ENCODE data around the gene NEURL1B.
A peak's percentile ranks its signal among the peaks of the same experiment; 100 is the strongest.

The NEURL1B gene

DNA sequence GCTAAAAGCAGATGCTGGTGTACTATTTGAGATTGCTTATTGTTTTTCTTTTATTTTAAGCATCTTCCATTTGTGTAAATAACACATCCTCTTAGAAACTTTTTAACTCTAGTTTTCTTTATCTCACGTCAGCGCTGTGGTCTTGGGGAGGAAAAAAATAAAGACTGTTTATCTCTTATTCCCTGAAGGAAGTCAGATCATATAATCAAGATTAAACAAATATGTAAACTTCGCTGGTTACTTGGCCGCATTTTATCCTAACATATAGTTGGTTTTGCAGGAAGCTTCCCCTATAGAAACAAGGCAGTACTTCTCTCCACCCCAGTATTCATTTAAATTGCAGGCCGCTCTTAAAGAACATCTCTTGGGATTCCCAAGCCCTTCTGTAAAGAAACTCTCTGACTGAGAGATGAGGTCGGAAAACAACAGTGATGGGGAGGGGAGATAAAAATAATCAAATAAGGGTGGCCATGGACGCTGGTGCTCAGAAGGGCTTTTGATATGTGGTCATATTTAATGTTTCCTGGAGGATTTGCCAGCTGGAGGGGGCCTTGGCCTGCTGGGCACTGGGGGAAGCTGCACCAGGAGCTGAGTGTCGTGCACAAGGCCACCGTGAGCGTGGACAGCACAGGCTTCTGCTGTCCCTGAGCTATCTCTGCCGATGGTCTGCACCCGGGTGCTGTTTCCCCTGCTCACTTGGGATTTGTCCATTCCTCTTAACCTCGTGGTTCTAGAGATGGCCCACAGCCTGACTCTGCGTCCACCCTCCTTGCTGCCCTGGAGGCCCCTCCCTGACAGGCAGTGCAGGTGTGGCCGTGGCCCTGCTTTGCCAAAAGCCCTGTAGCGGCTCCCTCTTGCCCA, 23.8 kb downstream of the NEURL1B start:
- TF ChIP-seq, protein P1, sequence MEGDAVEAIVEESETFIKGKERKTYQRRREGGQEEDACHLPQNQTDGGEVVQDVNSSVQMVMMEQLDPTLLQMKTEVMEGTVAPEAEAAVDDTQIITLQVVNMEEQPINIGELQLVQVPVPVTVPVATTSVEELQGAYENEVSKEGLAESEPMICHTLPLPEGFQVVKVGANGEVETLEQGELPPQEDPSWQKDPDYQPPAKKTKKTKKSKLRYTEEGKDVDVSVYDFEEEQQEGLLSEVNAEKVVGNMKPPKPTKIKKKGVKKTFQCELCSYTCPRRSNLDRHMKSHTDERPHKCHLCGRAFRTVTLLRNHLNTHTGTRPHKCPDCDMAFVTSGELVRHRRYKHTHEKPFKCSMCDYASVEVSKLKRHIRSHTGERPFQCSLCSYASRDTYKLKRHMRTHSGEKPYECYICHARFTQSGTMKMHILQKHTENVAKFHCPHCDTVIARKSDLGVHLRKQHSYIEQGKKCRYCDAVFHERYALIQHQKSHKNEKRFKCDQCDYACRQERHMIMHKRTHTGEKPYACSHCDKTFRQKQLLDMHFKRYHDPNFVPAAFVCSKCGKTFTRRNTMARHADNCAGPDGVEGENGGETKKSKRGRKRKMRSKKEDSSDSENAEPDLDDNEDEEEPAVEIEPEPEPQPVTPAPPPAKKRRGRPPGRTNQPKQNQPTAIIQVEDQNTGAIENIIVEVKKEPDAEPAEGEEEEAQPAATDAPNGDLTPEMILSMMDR (conservative IDR thresholded peaks at IDR 0.05) = no peak
- TF ChIP-seq ZFX (IDR thresholded peaks at IDR 0.05) = no peak
- peak overlapping the region; percentile 15; the same call in 1 of the 2 replicates for H3K27ac ChIP-seq

DNA sequence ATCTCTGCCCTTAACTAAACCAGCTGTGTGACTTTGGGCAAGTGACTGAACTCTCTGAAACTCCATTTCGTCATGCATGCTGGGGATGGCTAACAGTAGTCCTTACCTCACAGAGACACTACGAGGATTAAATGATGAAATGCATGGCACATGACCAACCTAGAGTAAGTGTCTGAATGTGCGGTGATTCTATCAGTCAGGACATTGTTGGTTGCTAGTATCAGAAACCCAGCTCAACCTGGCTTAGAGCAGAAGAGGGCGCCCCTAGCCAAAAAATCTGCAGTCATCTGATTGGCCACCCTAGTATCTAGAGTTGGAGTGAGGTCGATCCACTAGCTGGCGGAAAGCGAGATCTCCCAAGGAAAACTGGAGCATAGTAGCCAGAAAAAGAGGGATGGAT, 25.2 kb downstream of the NEURL1B start:
- TF ChIP-seq, protein P1 (conservative IDR thresholded peaks at IDR 0.05) = no peak
- no peak for TF ChIP-seq ZFX (IDR thresholded peaks at IDR 0.05)
- H3K27ac ChIP-seq = no peak overlapping the region

- TF ChIP-seq, protein P1 (conservative IDR thresholded peaks at IDR 0.05) = no peak
- TF ChIP-seq ZFX (IDR thresholded peaks at IDR 0.05) = no peak
- H3K27ac ChIP-seq = no peak overlapping the region
Observed at GRCh38 chr5:172667786-172668593, 26.9 kb downstream of the NEURL1B start.

- no peak overlapping the region for H3K27ac ChIP-seq
- TF ChIP-seq ZFX (IDR thresholded peaks at IDR 0.05) = no peak
- TF ChIP-seq, protein P1 (conservative IDR thresholded peaks at IDR 0.05) = no peak
Observed at GRCh38 chr5:172668594-172669071, 27.6 kb downstream of the NEURL1B start.

DNA sequence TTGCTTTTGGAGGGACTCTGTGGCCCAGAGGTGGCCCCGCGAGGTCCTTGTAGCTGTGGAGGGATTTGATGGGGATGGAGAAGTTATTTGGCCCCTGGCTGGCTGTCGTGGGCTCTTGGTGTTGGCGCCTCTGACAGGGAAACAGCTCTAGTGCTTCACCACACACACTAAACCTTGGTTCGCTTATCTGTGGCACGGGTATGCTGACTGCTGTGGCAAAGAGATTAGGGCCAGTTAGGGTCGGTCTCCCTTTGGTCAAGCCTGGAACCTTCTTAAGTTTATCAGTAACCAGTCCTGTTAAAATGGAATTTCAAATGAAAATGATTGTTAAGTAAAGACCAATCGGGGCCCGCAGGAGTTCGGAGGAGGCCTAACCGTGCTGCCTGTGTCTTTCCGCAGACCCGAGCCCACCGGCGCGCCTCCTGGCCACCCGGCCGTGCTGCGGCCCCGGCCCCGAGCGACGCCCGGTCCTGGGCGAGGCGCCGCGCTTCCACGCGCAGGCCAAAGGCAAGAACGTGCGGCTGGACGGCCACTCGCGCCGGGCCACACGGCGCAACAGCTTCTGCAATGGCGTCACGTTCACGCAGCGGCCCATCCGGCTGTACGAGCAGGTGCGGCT, 28.4 kb downstream of the NEURL1B start:
- no peak overlapping the region for H3K27ac ChIP-seq
- TF ChIP-seq, protein P1 (conservative IDR thresholded peaks at IDR 0.05) = no peak
- no peak for TF ChIP-seq ZFX (IDR thresholded peaks at IDR 0.05)

DNA sequence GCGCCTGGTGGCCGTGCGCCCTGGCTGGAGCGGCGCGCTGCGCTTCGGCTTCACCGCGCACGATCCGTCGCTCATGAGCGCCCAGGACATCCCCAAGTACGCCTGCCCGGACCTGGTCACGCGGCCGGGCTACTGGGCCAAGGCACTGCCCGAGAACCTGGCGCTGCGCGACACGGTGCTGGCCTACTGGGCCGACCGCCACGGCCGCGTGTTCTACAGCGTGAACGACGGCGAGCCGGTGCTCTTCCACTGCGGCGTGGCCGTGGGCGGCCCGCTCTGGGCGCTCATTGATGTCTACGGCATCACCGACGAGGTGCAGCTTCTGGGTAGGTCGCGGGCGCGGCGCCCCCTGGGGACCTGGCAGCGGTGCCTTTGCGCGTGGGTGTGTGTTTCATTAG, 28.9 kb downstream of the NEURL1B start:
- TF ChIP-seq, protein P1 (conservative IDR thresholded peaks at IDR 0.05) = no peak
- no peak for TF ChIP-seq ZFX (IDR thresholded peaks at IDR 0.05)
- H3K27ac ChIP-seq = no peak overlapping the region
